ENCODE data around the gene COBL.

GRCh38 chr7:51354434-51354833 is 37.8 kb upstream of the COBL start:
- TF ChIP-seq POLR2AphosphoS5 (IDR thresholded peaks at IDR 0.05; ENCODE audit: low read depth, low read length) (no peak), SIN3A (IDR thresholded peaks at IDR 0.05; ENCODE audit: borderline replicate concordance, insufficient read depth, low read length) (no peak), TAF1 (IDR thresholded peaks at IDR 0.05; ENCODE audit: borderline replicate concordance, insufficient read depth, low read length) (no peak), REST (IDR thresholded peaks at IDR 0.05; ENCODE audit: insufficient read depth in 1 of 2, low read depth in 2 of 2, low read length in 2 of 2) (no peak)

Data from PFSK-1 (cell line).